NCI-H1930 (cell line): Measurements from ENCODE around the gene S100A4.
"Not testable (repeated sequence)": the region's sequence is repeated elsewhere in the genome, so short reads cannot be mapped to it uniquely, and the experiment has no call there.

Experiments
- DNase-seq, 2 experiments: peaks; one replicate each; lab custom pipeline; 2025; lab: John Stamatoyannopoulos, UW

Gene S100A4

DNA sequence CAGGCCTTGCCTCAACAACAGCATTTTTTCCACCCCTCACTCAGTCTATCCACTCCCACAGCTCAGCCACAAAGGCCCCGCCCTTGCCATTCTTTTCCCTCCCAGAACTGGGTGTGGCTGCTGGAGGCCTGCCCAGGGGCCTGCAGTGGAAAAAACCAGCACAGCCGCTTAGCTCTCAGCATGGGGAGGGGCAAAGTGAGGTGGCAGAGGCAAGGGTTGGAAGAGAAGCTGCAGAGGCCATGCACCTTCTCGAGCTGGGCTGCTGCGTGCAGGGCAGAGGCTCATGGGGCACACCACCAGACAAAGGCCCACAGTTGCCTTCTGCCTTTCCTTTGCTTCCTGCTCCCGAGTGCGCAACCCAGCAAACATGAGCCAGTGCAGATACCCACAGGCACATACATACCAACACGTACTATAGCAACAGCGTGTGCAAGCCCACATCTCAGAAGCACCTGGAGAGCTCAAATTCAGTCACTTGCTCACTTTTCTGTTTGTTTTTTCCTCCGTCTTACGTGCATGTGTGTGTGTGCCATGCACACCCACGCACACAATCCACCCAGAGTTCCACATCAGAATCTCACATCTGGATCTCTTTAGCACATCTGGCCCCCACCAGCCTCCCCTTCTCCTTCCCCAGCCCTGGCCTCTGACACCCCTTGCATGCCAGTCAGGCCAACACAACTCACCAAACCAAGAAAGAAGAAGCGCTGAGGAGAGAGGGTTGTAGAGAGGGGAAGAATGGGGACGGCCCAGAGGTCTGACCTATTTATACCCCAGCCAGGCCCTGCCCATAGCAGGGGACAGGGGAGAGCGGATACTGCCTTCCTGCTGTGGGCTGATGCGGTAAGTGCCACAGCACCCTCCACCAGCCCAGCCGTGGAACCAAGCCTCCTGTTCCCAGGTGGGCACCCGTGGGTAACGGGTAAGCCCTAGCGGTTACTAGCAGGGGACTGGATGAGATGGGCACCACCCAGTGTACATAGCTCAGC, at the start of gene S100A4:
Gene S100A4 (minus strand): TSS at position 740 of the 989 bp plus-strand sequence. CDS start 1,012 bp downstream, outside the sequence.
- DNase-seq, result no peak

DNA sequence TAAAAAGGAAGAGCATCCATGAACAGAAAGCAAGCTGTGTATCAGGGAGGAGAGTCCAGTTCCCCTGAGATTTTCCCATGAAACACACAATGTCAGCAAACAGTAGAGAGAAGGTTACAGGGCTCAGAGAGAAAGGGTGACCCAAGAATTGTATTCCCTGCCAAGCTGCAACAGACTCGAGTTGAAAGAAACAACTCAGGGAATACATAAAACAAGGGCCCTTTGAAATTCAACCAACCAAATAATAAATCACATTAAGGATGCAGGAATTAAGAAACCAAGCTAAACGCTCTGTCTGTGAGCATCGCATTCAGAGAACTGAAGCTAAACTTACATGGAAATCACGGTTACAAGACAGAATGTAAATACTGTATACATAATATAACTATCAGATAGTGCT, 47.1 kb upstream of the S100A4 start:
- no peak for DNase-seq

- DNase-seq, result no peak
These were observed 42.9 kb upstream of the S100A4 start for GRCh38 chr1:153588482-153588881.

GRCh38 chr1:153588033-153588432, 42.4 kb upstream of the S100A4 start:
- not testable (repeated sequence) for DNase-seq

GRCh38 chr1:153587314-153587713, 41.7 kb upstream of the S100A4 start:
- DNase-seq, result no peak

- no peak for DNase-seq
These were observed 40.7 kb upstream of the S100A4 start for GRCh38 chr1:153586347-153586746.

DNA sequence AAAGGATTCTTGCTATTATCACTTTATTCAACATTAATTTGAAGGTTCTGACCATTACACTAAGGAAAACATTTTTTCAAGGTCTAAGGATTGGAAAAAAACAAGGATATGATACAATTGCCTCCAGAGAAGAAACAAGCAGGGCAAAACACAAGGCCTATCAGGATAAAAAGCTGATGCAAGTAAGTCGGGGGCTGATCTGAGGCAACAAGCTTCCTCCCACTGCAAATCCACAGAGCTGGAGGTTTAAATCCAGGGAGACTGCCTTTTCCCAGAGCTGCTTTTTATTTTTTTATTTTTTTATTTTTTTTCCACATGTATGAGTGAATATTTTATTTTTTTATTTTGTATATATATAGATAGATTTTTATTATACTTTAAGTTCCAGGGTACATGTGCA, 39.4 kb upstream of the S100A4 start:
- no peak for DNase-seq

DNA sequence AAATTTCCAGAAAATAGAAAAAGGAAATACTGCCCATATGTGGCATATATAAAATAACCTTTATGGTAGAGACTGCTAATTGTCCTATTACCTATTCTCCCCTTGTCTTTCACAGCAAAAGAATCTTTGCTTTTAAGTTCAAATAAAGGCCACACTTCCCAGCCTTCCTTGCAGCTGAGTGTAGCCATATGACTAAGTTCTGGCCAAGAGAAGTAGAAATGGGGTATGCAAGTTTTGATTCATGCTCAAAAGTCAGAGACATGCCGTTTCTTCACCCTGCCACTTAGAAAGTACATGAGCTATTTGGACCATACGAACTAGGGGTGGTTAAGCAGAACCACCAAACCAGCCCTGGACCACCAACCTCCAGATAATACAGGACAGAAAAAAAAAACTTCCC, 38.4 kb upstream of the S100A4 start:
- no peak for DNase-seq

DNA sequence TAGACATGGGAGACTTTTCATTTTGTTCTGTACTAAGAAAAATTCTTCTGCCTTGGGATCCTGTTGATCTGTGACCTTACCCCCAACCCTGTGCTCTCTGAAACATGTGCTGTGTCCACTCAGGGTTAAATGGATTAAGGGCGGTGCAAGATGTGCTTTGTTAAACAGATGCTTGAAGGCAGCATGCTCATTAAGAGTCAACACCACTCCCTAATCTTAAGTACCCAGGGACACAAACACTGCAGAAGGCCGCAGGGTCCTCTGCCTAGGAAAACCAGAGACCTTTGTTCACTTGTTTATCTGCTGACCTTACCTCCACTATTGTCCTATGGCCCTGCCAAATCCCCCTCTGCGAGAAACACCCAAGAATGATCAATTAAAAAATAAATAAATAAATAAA, 37.9 kb upstream of the S100A4 start:
- DNase-seq, result not testable (repeated sequence)

DNA sequence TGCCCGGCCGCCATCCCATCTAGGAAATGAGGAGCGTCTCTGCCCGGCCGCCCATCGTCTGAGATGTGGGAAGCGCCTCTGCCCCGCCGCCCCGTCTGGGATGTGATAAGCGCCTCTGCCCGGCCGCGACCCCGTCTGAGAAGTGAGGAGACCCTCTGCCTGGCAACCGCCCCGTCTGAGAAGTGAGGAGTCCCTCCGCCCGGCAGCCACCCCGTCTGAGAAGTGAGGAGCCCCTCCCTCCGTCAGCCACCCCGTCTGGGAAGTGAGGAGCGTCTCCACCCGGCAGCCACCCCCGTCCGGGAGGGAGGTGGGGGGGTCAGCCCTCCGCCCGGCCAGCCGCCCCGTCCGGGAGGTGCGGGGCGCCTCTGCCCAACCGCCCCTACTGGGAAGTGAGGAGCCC, 37.2 kb upstream of the S100A4 start:
- not testable (repeated sequence) for DNase-seq

DNA sequence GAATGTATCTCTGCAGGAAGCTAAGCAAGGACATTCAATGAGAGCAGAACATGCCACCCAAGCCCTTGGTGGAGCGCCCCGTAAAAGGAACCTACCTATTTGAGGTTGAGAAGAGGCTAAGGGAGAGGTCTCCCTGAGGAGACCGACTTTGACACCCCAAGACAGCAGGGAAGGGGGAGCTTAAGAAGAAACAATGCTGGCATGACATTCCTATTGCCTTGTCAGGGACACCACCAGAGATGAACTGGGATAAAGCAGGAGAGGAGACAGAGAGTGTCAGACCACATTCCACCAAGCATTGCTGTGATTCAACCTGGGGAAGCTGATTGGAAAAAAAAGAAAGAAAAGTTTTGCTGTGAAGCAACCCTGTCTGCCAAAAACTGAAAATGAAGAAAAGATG, 33.3 kb upstream of the S100A4 start:
- DNase-seq, result no peak

GRCh38 chr1:153578490-153578889, 32.9 kb upstream of the S100A4 start:
- no peak for DNase-seq

GRCh38 chr1:153577624-153578051, 32.0 kb upstream of the S100A4 start:
- no peak for DNase-seq

DNA sequence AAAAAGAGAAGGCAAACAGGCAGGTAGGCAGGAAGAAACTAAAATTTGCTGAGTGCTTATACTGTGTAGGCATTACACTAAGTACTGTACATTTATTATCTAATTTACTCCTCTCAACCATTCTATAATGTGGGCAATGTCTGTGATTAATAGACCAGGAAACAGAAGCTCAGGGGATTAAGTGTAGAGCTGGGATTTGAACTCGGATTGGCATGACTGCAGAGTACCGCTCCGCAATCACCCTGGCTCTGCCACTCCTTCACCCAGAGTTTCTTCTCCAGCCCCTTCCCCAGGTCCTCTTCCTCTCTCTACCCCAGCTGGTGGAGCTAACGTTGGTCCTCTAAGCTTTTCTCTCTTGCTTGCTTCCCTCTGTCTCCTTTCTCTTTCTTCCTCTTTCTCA, 31.5 kb upstream of the S100A4 start:
- DNase-seq, result no peak

GRCh38 chr1:153575497-153575896, 29.9 kb upstream of the S100A4 start:
- DNase-seq, result not testable (repeated sequence)

- DNase-seq, result not testable (repeated sequence)
These were observed 29.5 kb upstream of the S100A4 start for GRCh38 chr1:153575081-153575491.

GRCh38 chr1:153573351-153573750, 27.7 kb upstream of the S100A4 start:
- DNase-seq, result no peak

GRCh38 chr1:153572569-153573015, 27.0 kb upstream of the S100A4 start:
- peak; percentile 20 to 38 for DNase-seq

DNA sequence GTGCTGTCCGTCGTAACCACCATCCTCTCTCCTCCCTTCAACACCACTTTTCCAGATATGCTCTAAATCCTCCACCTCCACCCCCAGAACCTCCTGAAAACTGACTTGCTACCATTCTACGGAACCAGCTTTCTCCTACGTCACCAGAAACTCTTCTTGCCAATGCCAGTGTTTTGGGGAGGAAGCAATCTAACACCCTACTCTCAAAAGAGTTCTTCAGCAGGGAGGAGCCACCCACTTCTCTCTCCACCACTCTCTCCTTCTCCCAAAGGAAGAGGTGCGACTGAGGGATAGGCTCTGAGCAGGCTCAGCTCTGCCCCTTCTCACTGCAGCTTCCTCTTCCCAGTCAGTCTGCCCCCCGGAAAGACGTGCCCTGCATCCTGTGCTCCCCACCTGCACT, 26.1 kb upstream of the S100A4 start:
- DNase-seq, result no peak

DNA sequence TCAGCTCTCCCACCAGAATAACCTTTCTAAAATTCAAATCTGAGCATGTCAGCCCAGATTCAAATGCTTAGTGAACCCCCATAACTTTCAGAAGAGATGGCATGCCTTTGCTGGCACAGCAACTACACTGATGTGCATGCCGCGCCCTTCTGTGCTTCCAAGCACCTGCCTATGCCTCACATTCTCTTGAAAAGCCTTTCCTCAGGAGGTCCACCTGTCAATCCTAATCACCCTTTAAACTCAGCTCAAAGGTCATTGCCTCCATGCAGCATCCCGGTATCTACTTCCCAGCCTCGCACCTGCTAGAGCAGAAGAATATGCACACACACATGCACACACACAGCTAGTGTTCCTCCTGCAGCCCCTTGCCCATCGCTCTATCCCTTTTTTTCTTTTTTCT, 25.3 kb upstream of the S100A4 start:
- DNase-seq, result no peak

DNA sequence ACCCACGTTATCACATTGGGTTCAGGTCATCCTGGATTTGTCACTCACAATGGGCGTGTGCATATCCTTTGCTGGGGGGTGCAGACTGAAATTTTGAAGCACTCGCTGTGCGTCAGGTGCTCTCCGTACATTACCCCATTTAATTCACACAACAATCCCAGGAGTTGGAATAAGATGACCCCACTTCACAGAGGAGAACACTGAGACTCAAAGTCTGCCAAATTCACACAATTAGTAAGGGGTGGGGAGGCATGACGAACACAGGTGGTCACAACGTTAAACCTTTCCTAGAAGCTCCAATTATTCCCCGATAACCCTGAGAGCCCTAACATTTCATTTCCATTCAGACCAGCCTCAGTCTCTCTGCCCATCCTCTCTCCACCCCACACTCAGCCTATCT, 23.9 kb upstream of the S100A4 start:
- no peak for DNase-seq

- DNase-seq, result peak; percentile 75 to 78
These were observed 22.9 kb upstream of the S100A4 start for GRCh38 chr1:153568367-153569099.
